ENCODE data around the gene NAPB. TPM values are rescaled to one million over a fixed set of nuclear protein-coding genes. Genes with fewer than 3 reads are reported as not detected.
A peak's percentile ranks its signal among the peaks of the same experiment; 100 is the strongest.

Gene NAPB
- total and polyA plus RNA-seq, 10 of the 15 experiments (the other 5 are each of a cell fraction or from before 2014, with no cell fraction given), result 2.1 to 15.9 (median 7.2) TPM

DNA sequence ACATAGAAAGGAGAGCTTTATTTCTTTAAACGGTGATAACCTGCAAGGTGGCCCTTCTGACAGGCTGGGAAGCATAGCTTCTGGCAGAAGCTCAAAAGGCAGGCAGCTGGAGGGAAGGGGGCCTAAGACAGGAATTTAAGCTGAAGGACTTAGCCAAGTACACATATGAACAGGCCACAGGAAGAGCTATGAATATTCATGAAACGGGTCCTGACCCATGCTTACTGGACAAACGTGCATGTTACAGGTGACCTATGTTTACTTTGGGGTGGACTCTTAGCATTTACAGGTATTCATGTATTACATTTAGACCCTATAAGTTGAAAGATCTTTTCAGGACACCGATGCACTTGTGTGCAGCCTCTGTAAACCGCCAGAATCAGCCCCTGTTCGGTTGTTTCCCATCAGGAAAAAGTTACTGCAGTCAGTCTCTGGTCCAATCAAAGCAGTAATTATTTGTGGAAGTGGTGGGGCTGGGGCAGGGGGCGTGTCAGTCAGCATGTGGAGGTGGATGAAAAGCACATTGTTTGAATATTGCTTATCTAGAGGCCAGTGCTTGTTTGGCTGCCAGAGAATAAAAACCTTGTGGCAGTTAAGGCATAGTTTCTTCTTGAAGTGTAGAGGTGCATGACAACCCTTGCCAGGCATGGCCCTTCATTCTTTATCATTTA lies 62.2 kb downstream of the NAPB start:
- Histone ChIP-seq H3K4me2 (ENCODE audit: control insufficient read depth, insufficient read depth) (no peak overlapping the region), H3K4me3 (0 out of 2 replicates have a peak overlapping the region, but pooled peaks have one; percentile 33), H4K20me1 (ENCODE audit: control insufficient read depth, insufficient read depth) (no peaks in the 10 kb centered on the region), H3K27me3 (replicated peaks in 1 of 2; ENCODE audit: control insufficient read depth in 2 of 2, insufficient read depth in 2 of 2, low read length in 1 of 2) (no peaks in the 10 kb centered on the region), H2AFZ (ENCODE audit: control insufficient read depth, low read depth, low read length) (no peak overlapping the region), H3K9me3 (replicated peaks; ENCODE audit: control insufficient read depth, insufficient read depth, low read length) (no peaks in the 10 kb centered on the region), H3K27ac (ENCODE audit: control insufficient read depth, insufficient read depth) (no peak overlapping the region), H3K36me3 (ENCODE audit: control insufficient read depth in 2 of 2, insufficient read depth in 2 of 2, low read length in 1 of 2) (peaks cover 3 to 8% of the 10 kb centered on the region in 2 experiments; a peak in 3 of 4 replicates), H3K79me2 (ENCODE audit: control insufficient read depth, insufficient read depth, low read length) (peaks cover 29% of the 10 kb centered on the region), H3K9ac (ENCODE audit: control insufficient read depth, insufficient read depth, low read length) (no peak overlapping the region), H3K4me1 (ENCODE audit: control insufficient read depth, insufficient read depth, low read length) (peaks cover 7% of the 10 kb centered on the region)
- DNase-seq (ENCODE audit: low read depth, low spot score) (no peak), ATAC-seq (no peak), FAIRE-seq (no peak)
- 62% methylated on average over 7 of the region's 7 CpGs for WGBS (ENCODE audit: insufficient coverage, insufficient replicate concordance, low lambda C conversion rate, missing lambda C conversion rate)
- TF ChIP-seq, protein P1, sequence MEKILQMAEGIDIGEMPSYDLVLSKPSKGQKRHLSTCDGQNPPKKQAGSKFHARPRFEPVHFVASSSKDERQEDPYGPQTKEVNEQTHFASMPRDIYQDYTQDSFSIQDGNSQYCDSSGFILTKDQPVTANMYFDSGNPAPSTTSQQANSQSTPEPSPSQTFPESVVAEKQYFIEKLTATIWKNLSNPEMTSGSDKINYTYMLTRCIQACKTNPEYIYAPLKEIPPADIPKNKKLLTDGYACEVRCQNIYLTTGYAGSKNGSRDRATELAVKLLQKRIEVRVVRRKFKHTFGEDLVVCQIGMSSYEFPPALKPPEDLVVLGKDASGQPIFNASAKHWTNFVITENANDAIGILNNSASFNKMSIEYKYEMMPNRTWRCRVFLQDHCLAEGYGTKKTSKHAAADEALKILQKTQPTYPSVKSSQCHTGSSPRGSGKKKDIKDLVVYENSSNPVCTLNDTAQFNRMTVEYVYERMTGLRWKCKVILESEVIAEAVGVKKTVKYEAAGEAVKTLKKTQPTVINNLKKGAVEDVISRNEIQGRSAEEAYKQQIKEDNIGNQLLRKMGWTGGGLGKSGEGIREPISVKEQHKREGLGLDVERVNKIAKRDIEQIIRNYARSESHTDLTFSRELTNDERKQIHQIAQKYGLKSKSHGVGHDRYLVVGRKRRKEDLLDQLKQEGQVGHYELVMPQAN (conservative IDR thresholded peaks at IDR 0.05), result no peak
- TF ChIP-seq SIX5 (IDR thresholded peaks at IDR 0.05; ENCODE audit: low read depth, low read length, severe bottlenecking), result no peak
- TF ChIP-seq, protein P2, sequence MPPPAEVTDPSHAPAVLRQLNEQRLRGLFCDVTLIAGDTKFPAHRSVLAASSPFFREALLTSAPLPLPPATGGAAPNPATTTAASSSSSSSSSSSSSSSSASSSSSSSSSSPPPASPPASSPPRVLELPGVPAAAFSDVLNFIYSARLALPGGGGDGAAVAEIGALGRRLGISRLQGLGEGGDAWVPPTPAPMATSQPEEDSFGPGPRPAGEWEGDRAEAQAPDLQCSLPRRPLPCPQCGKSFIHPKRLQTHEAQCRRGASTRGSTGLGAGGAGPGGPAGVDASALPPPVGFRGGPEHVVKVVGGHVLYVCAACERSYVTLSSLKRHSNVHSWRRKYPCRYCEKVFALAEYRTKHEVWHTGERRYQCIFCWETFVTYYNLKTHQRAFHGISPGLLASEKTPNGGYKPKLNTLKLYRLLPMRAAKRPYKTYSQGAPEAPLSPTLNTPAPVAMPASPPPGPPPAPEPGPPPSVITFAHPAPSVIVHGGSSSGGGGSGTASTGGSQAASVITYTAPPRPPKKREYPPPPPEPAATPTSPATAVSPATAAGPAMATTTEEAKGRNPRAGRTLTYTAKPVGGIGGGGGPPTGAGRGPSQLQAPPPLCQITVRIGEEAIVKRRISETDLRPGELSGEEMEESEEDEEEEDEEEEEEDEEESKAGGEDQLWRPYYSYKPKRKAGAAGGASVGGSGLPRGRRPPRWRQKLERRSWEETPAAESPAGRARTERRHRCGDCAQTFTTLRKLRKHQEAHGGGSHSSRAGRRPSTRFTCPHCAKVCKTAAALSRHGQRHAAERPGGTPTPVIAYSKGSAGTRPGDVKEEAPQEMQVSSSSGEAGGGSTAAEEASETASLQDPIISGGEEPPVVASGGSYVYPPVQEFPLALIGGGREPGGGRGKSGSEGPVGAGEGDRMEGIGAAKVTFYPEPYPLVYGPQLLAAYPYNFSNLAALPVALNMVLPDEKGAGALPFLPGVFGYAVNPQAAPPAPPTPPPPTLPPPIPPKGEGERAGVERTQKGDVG (CRISPR knock-in tag; IDR thresholded peaks at IDR 0.05), result no peak
- TF ChIP-seq CREB1 (IDR thresholded peaks at IDR 0.05; ENCODE audit: low read depth), result no peak
- TF ChIP-seq, protein P3, sequence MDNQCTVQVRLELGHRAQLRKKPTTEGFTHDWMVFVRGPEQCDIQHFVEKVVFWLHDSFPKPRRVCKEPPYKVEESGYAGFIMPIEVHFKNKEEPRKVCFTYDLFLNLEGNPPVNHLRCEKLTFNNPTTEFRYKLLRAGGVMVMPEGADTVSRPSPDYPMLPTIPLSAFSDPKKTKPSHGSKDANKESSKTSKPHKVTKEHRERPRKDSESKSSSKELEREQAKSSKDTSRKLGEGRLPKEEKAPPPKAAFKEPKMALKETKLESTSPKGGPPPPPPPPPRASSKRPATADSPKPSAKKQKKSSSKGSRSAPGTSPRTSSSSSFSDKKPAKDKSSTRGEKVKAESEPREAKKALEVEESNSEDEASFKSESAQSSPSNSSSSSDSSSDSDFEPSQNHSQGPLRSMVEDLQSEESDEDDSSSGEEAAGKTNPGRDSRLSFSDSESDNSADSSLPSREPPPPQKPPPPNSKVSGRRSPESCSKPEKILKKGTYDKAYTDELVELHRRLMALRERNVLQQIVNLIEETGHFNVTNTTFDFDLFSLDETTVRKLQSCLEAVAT (IDR thresholded peaks at IDR 0.05), result no peak
- TF ChIP-seq SRF (IDR thresholded peaks at IDR 0.05; ENCODE audit: low read depth in 2 of 2, low read length in 2 of 2), result no peak
- TF ChIP-seq SIN3A (IDR thresholded peaks at IDR 0.05; ENCODE audit: low read depth, low read length), result no peak
- CTCF ChIA-PET, result interaction anchor here (0.9 to 2.0 kb wide), 5 partner anchors 9 to 62 kb away, joined by 4 to 9 read pairs (median 6); partner anchors contain the start of gene NAPB
- RAD21 ChIA-PET (ENCODE audit: unreplicated experiment), result interaction anchor here (1.2 to 2.1 kb wide), 4 partner anchors 8 to 62 kb away, joined by 4 to 31 read pairs (median 8); partner anchors contain the start of genes NAPB and NXT1
- POLR2A ChIA-PET, result interaction anchor here (1.3 to 4.5 kb wide), 5 partner anchors 9 to 62 kb away, joined by 4 to 61 read pairs (median 8); partner anchors contain the start of genes NAPB and NXT1
- SMC1A ChIA-PET (ENCODE audit: uncharacterized antibody, unreplicated experiment), result interaction anchor here (1.0 to 2.2 kb wide), 6 partner anchors 8 to 87 kb away, joined by 3 to 14 read pairs (median 5); partner anchors contain the start of gene NXT1
- in situ Hi-C loops (cut with MboI), result loop anchor here (25.0 kb wide), 2 partner anchors 1703 to 1903 kb away; partner anchors contain the start of gene ACSS1
- intact Hi-C loops (cut with micrococcal nuclease; ENCODE audit: unreplicated experiment), result loop anchor here (1.0 kb wide), 1 partner anchor 9 kb away; the partner anchor contains the start of gene NXT1
- no TSS peak for BruUV-seq (replicated peaks)

All from GM12878 (cell line).